Breast epithelium (tissue), 3 donors: ENCODE data around the gene UBA7.

Source experiments
- CTCF ChIP-seq, 3 donors: fragments of 450-650 bp; IDR thresholded peaks; one replicate each; pipeline ENCODE4 v1.5.1; 2016 to 2017; ENCODE audit warnings: antibody characterized with exemption in 3 of 3, mild to moderate bottlenecking in 3 of 3, moderate library complexity in 3 of 3
- POLR2A ChIP-seq: fragments of 450-650 bp; IDR thresholded peaks from one replicate; pipeline ENCODE4 v1.6.1; 2016; ENCODE audit warnings: antibody characterized with exemption, mild to moderate bottlenecking, moderate library complexity
- POLR2AphosphoS5 ChIP-seq, 3 donors: sonication (generic); formaldehyde crosslinking; IDR thresholded peaks; one replicate each; pipeline ENCODE4 v1.6.1; 2017; ENCODE audit warnings: antibody characterized with exemption in 3 of 3

DNA sequence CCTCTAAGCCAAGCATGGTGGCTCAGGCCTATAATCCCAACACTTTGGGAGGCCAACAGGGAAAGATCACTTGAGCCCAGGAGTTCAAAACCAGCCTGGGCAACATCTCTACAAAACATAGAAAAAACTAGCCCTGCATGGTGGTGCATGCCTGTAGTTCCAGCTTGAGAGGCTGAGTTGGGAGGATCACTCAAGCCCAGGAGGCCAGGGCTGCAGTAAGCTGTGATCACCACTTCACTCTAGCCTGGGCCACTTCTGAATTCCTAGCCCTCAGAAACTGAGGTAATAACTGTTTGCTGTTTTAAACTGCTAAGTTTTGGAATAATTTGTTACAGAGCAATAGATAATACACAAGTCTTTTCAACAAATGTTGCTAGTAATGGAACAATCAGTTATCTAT is 43.8 kb downstream of the UBA7 start:
- TF ChIP-seq CTCF (IDR thresholded peaks at IDR 0.05) (no peak), POLR2A (no peak), POLR2AphosphoS5 (IDR thresholded peaks at IDR 0.05) (no peak)
